IMR-90 (cell line): ENCODE data around the gene NR1I3. TPM values are rescaled to one million over a fixed set of nuclear protein-coding genes. Genes with fewer than 3 reads are reported as not detected.

Experiments
- ATAC-seq: fragments of 200-7000 bp; cut with Tn5 transposase; 2 replicates; pipeline ENCODE4 v1.9.1; 2020; ENCODE audit warnings: low read depth, mild to moderate bottlenecking, moderate library complexity
- BruUV-seq: library from RNA; stranded (reverse); fragments of 400-500 nt; replicated peaks from 2 replicates; lab custom pipeline; 2021; lab: Mats Ljungman, UMichigan
- CTCF ChIA-PET: fragments of 300-600 bp; formaldehyde crosslinking; extraction: SDS; loops from one replicate; lab custom pipeline; 2021; ENCODE audit warnings: antibody characterized with exemption; lab: Yijun Ruan, JAX
- POLR2A ChIA-PET: fragments of 300-600 bp; sonication (Branson Sonifier 250); formaldehyde crosslinking; loops from one replicate; lab custom pipeline; 2022; ENCODE audit warnings: antibody characterized with exemption; ENCODE audit not compliant: unreplicated experiment; lab: Charles Lee
- DNase-seq: peaks from one replicate; pipeline ENCODE4 v3.0.0; 2013
- H2AFZ ChIP-seq: replicated peaks from 2 replicates; pipeline ENCODE3; 2013; ENCODE audit warnings: low read length, mild to moderate bottlenecking; ENCODE audit not compliant: poor library complexity
- H2AK5ac ChIP-seq: 2 replicates; pipeline ENCODE4 v1.6.1; 2013; ENCODE audit warnings: low read depth, low read length, inconsistent platforms
- H2AK9ac ChIP-seq: replicated peaks from 2 replicates; pipeline ENCODE3; 2013; ENCODE audit warnings: mild to moderate bottlenecking, low read depth, low read length, moderate library complexity; ENCODE audit not compliant: poor library complexity
- H2BK120ac ChIP-seq: 2 replicates; pipeline ENCODE4 v1.6.1; 2013; ENCODE audit warnings: low read depth, low read length, inconsistent platforms
- H2BK15ac ChIP-seq: 3 replicates; pipeline ENCODE4 v1.6.1; 2013; ENCODE audit warnings: low read depth, low read length, inconsistent platforms
- H2BK20ac ChIP-seq: 2 replicates; pipeline ENCODE4 v1.6.1; 2013; ENCODE audit warnings: low read depth, mild to moderate bottlenecking, inconsistent platforms, low read length, moderate library complexity
- H2BK5ac ChIP-seq: 2 replicates; pipeline ENCODE4 v1.6.1; 2013; ENCODE audit warnings: mild to moderate bottlenecking, low read depth, low read length, inconsistent platforms; ENCODE audit not compliant: poor library complexity, severe bottlenecking
- H3K14ac ChIP-seq: replicated peaks from 2 replicates; pipeline ENCODE4 v1.6.1; 2013; ENCODE audit warnings: low read depth, low read length, inconsistent platforms
- H3K18ac ChIP-seq: 2 replicates; pipeline ENCODE4 v1.6.1; 2013; ENCODE audit warnings: low read depth, low read length, control low read depth
- H3K23ac ChIP-seq: 2 replicates; pipeline ENCODE4 v1.6.1; 2013; ENCODE audit warnings: low read depth, low read length, inconsistent platforms
- H3K27ac ChIP-seq: 2 replicates; pipeline ENCODE4 v1.5.1; 2013; ENCODE audit warnings: mild to moderate bottlenecking, control low read depth, low read length; ENCODE audit not compliant: insufficient read depth
- H3K27me3 ChIP-seq: 2 replicates; pipeline ENCODE4 v1.6.1; 2013; ENCODE audit warnings: low read length; ENCODE audit not compliant: control insufficient read depth, insufficient read depth
- H3K36me3 ChIP-seq: 2 replicates; pipeline ENCODE4 v1.6.1; 2013; ENCODE audit warnings: low read length, mixed read lengths; ENCODE audit not compliant: control insufficient read depth, insufficient read depth
- H3K4ac ChIP-seq: 2 replicates; pipeline ENCODE4 v1.6.1; 2013; ENCODE audit warnings: low read depth, low read length, inconsistent platforms
- H3K4me1 ChIP-seq: 2 replicates; pipeline ENCODE4 v1.6.1; 2013; ENCODE audit warnings: low read length, mixed read lengths; ENCODE audit not compliant: control insufficient read depth, insufficient read depth
- H3K4me2 ChIP-seq: 2 replicates; pipeline ENCODE4 v1.6.1; 2013; ENCODE audit warnings: low read depth, mild to moderate bottlenecking, control low read depth, low read length, moderate library complexity
- H3K4me3 ChIP-seq: 2 replicates; pipeline ENCODE4 v1.5.1; 2013; ENCODE audit warnings: low read depth, mild to moderate bottlenecking, control low read depth, low read length, moderate library complexity; ENCODE audit not compliant: insufficient read depth
- H3K56ac ChIP-seq: 2 replicates; pipeline ENCODE4 v1.6.1; 2013; ENCODE audit warnings: low read length, inconsistent platforms; ENCODE audit not compliant: insufficient read depth; ENCODE audit errors: extremely low read depth
- H3K79me1 ChIP-seq, 2 experiments: 2 replicates each; pipeline ENCODE4 v1.6.1; 2013; ENCODE audit warnings: low read length in 2 of 2, inconsistent platforms in 1 of 2, low read depth in 1 of 2
- H3K9ac ChIP-seq: 2 replicates; pipeline ENCODE4 v1.6.1; 2013; ENCODE audit warnings: low read depth, low read length, control low read depth
- H3K9me1 ChIP-seq: 2 replicates; pipeline ENCODE4 v1.6.1; 2013; ENCODE audit warnings: low read length, inconsistent platforms; ENCODE audit not compliant: insufficient read depth
- H3K9me3 ChIP-seq: 2 replicates; pipeline ENCODE4 v1.6.1; 2013; ENCODE audit warnings: low read length; ENCODE audit not compliant: control insufficient read depth, insufficient read depth
- H4K20me1 ChIP-seq: 2 replicates; pipeline ENCODE4 v1.6.1; 2013; ENCODE audit warnings: low read length, inconsistent platforms; ENCODE audit not compliant: insufficient read depth
- H4K5ac ChIP-seq: 2 replicates; pipeline ENCODE4 v1.6.1; 2013; ENCODE audit warnings: mild to moderate bottlenecking, low read depth, low read length, control low read depth
- H4K8ac ChIP-seq, 2 experiments: 2 replicates each; pipeline ENCODE4 v1.6.1; 2013; ENCODE audit warnings: low read depth in 2 of 2, low read length in 2 of 2, control low read depth in 1 of 2, inconsistent platforms in 1 of 2
- H4K91ac ChIP-seq: 2 replicates; pipeline ENCODE4 v1.6.1; 2013; ENCODE audit warnings: low read depth, low read length, inconsistent platforms; ENCODE audit not compliant: insufficient read depth
- BHLHE40 ChIP-seq: fragments of 150-350 bp; IDR thresholded peaks from 2 replicates; pipeline ENCODE4 v1.6.1; 2016; ENCODE audit warnings: mild to moderate bottlenecking, low read depth, low read length
- FOS ChIP-seq: fragments of 150-350 bp; IDR thresholded peaks from 2 replicates; pipeline ENCODE4 v1.6.1; 2016; ENCODE audit warnings: low read depth, low read length
- RAD21 ChIP-seq: IDR thresholded peaks from 2 replicates; pipeline ENCODE4 v1.6.1; 2012; ENCODE audit warnings: low read length, improper control_type of control experiment
- SMC3 ChIP-seq: fragments of 150-350 bp; IDR thresholded peaks from 2 replicates; pipeline ENCODE4 v1.6.1; 2016; ENCODE audit warnings: low read depth, mild to moderate bottlenecking, antibody characterized with exemption, low read length, moderate library complexity
- WGBS, 2 experiments: methylation state at CpG; one replicate each; pipeline versions ENCODE4 v1.1.5 to v1.1.7; 2013; ENCODE audit warnings: missing lambda C conversion rate in 2 of 2; ENCODE audit not compliant: insufficient read length in 1 of 2; ENCODE audit errors: extremely low coverage in 2 of 2; 5-methylcytosine and 5-hydroxymethylcytosine counted together
- dilution Hi-C: fragments of 300-500 bp; cut with HindIII; formaldehyde crosslinking; loops from one replicate; pipeline ENCODE4 v1.14.3; 2018; ENCODE audit warnings: low sequenced_read_pairs; ENCODE audit not compliant: unreplicated experiment
- in situ Hi-C: fragments of 300-500 bp; cut with MboI; formaldehyde crosslinking; loops from 3 replicates; pipeline ENCODE4 v1.14.3; 2019; ENCODE audit warnings: low sequenced_read_pairs, inconsistent platforms, mixed read lengths
- intact Hi-C: fragments of 100-400 bp; cut with micrococcal nuclease; formaldehyde crosslinking; loops from 2 replicates; pipeline ENCODE4 v1.10.0; 2022
- polyA plus RNA-seq, 3 experiments: library from polyadenylated mRNA; depleted of rRNA; stranded (reverse); fragments of >200 nt; gene quantifications; 2 replicates each; pipeline ENCODE4 v1.2.3, GENCODE V29; 2012; ENCODE audit warnings: low replicate concordance in 1 of 3
- total RNA-seq: library from RNA; depleted of rRNA; stranded (reverse); fragments of >200 nt; gene quantifications from 2 replicates; pipeline ENCODE4 v1.2.3, GENCODE V29; 2012
- TF ChIP-seq, protein P1 (sequence below): fragments of 150-350 bp; IDR thresholded peaks from 2 replicates; pipeline ENCODE4 v1.6.1; 2017; ENCODE audit warnings: mild to moderate bottlenecking, antibody characterized with exemption, low read length, low read depth

The NR1I3 gene
- total and polyA plus RNA-seq, 2 of the 4 experiments (the other 2 are of a cell fraction) = not detected

DNA sequence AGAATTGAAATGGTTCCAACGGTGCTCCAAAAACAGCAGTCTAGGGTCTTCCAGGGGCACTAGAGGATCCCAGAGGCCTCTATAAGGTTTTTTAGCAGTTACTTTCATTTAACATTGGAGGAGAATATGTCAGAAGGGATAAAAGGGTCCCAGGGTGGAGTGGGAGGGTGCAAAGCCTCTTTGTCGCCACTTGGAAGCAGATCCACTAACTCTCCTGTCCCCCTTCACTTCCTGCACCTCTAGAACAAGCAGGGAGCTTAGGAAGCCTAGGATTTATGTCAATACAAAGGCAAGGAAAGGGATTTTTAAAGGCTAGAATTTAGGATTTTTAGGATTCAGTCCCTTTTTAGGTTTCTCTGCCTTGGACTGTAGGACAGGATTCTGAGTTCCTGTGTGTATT is 28.8 kb upstream of the NR1I3 start:
- ChIA-PET CTCF (no interaction called here), POLR2A (no interaction called here)
- dilution Hi-C loops = no loop called here
- Histone ChIP-seq H3K36me3 (no peaks in the 10 kb centered on the region), H3K9me1 (no peaks in the 10 kb centered on the region), H3K14ac (no peak overlapping the region), H4K5ac (no peak overlapping the region), H3K4me3 (no peak overlapping the region), H4K91ac (no peak overlapping the region), H4K20me1 (no peaks in the 10 kb centered on the region), H3K18ac (no peak overlapping the region), H3K4me1 (no peaks in the 10 kb centered on the region), H2BK5ac (no peak overlapping the region), H3K27me3 (peaks cover 3% of the 10 kb centered on the region), H3K79me1 (no peaks in the 10 kb centered on the region), H2BK15ac (no peak overlapping the region), H3K27ac (no peak overlapping the region), H2BK20ac (no peak overlapping the region), H2AFZ (no peak overlapping the region), H3K9ac (no peak overlapping the region), H4K8ac (no peak overlapping the region), H2AK9ac (no peak overlapping the region), H2BK120ac (no peak overlapping the region), H3K4ac (no peak overlapping the region), H3K23ac (no peak overlapping the region), H3K56ac (no peak overlapping the region), H3K9me3 (no peaks in the 10 kb centered on the region), H2AK5ac (no peak overlapping the region), H3K4me2 (no peak overlapping the region)
- DNase-seq (no peak), ATAC-seq (no peak)
- TF ChIP-seq SMC3 (no peak), BHLHE40 (no peak), RAD21 (no peak), FOS (no peak)
- TF ChIP-seq, protein P1, sequence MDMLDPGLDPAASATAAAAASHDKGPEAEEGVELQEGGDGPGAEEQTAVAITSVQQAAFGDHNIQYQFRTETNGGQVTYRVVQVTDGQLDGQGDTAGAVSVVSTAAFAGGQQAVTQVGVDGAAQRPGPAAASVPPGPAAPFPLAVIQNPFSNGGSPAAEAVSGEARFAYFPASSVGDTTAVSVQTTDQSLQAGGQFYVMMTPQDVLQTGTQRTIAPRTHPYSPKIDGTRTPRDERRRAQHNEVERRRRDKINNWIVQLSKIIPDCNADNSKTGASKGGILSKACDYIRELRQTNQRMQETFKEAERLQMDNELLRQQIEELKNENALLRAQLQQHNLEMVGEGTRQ = no peak
- WGBS, 2 experiments = no CpG with 5 or more reads among the region's 2 CpGs
- BruUV-seq = no TSS peak
- intact Hi-C loops = no loop called here
- in situ Hi-C loops = no loop called here
